H1 (cell line): ENCODE data around the gene KLF9. TPM values are rescaled to one million over a fixed set of nuclear protein-coding genes. Genes with fewer than 3 reads are reported as not detected.

ENCODE experiments used
- CTCF ChIA-PET: fragments of 300-600 bp; sonication (Branson Sonifier 250); formaldehyde crosslinking; loops from one replicate; lab custom pipeline; 2021; ENCODE audit not compliant: partially characterized antibody; lab: Charles Lee
- POLR2A ChIA-PET: fragments of 300-600 bp; sonication (Branson Sonifier 250); formaldehyde crosslinking; loops from one replicate; lab custom pipeline; 2021; ENCODE audit warnings: inconsistent platforms; ENCODE audit not compliant: partially characterized antibody; lab: Charles Lee
- DNase-seq, 2 experiments: peaks; one replicate each; pipeline versions ENCODE4 v3.0.0 to v3.0.0-alpha.2; 2010 to 2022; ENCODE audit warnings: low spot score in 2 of 2, low read depth in 1 of 2, mixed read lengths in 1 of 2
- FAIRE-seq: peaks from 2 replicates; lab custom pipeline; 2011; peaks lifted over from hg19 to GRCh38; lab: Jason Lieb, UNC
- H2AFZ ChIP-seq: 2 replicates; pipeline ENCODE4 v1.8.1; 2012; ENCODE audit warnings: low read length, inconsistent platforms
- H2AK5ac ChIP-seq: 2 replicates; pipeline ENCODE4 v1.6.1; 2013; ENCODE audit warnings: low read depth, low read length
- H2BK120ac ChIP-seq: replicated peaks from 2 replicates; pipeline ENCODE3; 2013; ENCODE audit warnings: low read depth, low read length, inconsistent platforms
- H2BK12ac ChIP-seq: 2 replicates; pipeline ENCODE4 v1.6.1; 2013; ENCODE audit warnings: low read depth, low read length
- H2BK15ac ChIP-seq: 2 replicates; pipeline ENCODE4 v1.6.1; 2013; ENCODE audit warnings: low read length
- H2BK20ac ChIP-seq: 2 replicates; pipeline ENCODE4 v1.6.1; 2013; ENCODE audit warnings: low read length
- H2BK5ac ChIP-seq: 2 replicates; pipeline ENCODE4 v1.6.1; 2013; ENCODE audit warnings: low read depth, low read length
- H3K14ac ChIP-seq: 2 replicates; pipeline ENCODE4 v1.6.1; 2013; ENCODE audit warnings: inconsistent platforms; ENCODE audit not compliant: insufficient read length
- H3K18ac ChIP-seq: 2 replicates; pipeline ENCODE4 v1.6.1; 2013; ENCODE audit warnings: low read length; ENCODE audit errors: extremely low read depth
- H3K23ac ChIP-seq: 2 replicates; pipeline ENCODE4 v1.6.1; 2013; ENCODE audit warnings: inconsistent platforms; ENCODE audit not compliant: insufficient read length
- H3K23me2 ChIP-seq: 2 replicates; pipeline ENCODE4 v1.6.1; 2013; ENCODE audit warnings: low read depth, low read length
- H3K27ac ChIP-seq: 2 replicates; pipeline ENCODE4 v1.6.1; 2011; ENCODE audit warnings: low read depth, low read length, inconsistent platforms
- H3K27me3 ChIP-seq, 4 experiments: replicated peaks in 1 of 4; 1 replicate in 1 of 4; 2 replicates in 3 of 4; pipeline versions ENCODE4 v1.6.1 to v1.8.1; 2011 to 2013; ENCODE audit warnings: low read length in 3 of 4, mild to moderate bottlenecking in 3 of 4, inconsistent platforms in 2 of 4, mixed read lengths in 2 of 4, moderate library complexity in 1 of 4; ENCODE audit not compliant: control insufficient read depth in 3 of 4, insufficient read depth in 3 of 4; ENCODE audit errors: extremely low read depth in 1 of 4
- H3K36me3 ChIP-seq, 4 experiments: 2 replicates each; pipeline versions ENCODE4 v1.6.1 to v1.8.1; 2011 to 2013; ENCODE audit warnings: mild to moderate bottlenecking in 4 of 4, low read length in 3 of 4, moderate library complexity in 2 of 4, control low read depth in 1 of 4, inconsistent platforms in 1 of 4; ENCODE audit not compliant: insufficient read depth in 4 of 4, control insufficient read depth in 2 of 4
- H3K4ac ChIP-seq: replicated peaks from 2 replicates; pipeline ENCODE3; 2013; ENCODE audit warnings: low read length, low read depth, mixed read lengths, inconsistent platforms; ENCODE audit not compliant: insufficient read length
- H3K4me1 ChIP-seq, 4 experiments: replicated peaks in 1 of 4; 1 replicate in 1 of 4; 2 replicates in 3 of 4; pipeline versions ENCODE4 v1.6.1 to v1.8.1; 2011 to 2013; ENCODE audit warnings: low read length in 3 of 4, inconsistent platforms in 2 of 4, mixed read lengths in 1 of 4; ENCODE audit not compliant: insufficient read depth in 4 of 4, control insufficient read depth in 3 of 4
- H3K4me2 ChIP-seq, 2 experiments: 2 replicates each; pipeline versions ENCODE4 v1.6.1 to v1.8.1; 2011 to 2013; ENCODE audit warnings: low read depth in 2 of 2, low read length in 2 of 2, control low read depth in 1 of 2, inconsistent platforms in 1 of 2, mild to moderate bottlenecking in 1 of 2; ENCODE audit not compliant: insufficient read depth in 1 of 2
- H3K4me3 ChIP-seq, 4 experiments: fragments of 200-600, 300-600 bp in 1 of 4; sonication (generic), shearing (Covaris generic), sonication (Bioruptor Twin) in 1 of 4; 2 replicates each; pipeline versions ENCODE4 v1.5.1 to v1.8.1; 2011 to 2016; ENCODE audit warnings: low read length in 4 of 4, low read depth in 3 of 4, control low read depth in 2 of 4, inconsistent platforms in 2 of 4, mild to moderate bottlenecking in 2 of 4, mixed read lengths in 1 of 4, moderate library complexity in 1 of 4; ENCODE audit not compliant: insufficient read depth in 2 of 4; ENCODE audit errors: extremely low read depth in 1 of 4
- H3K56ac ChIP-seq: replicated peaks from 2 replicates; pipeline ENCODE3; 2013; ENCODE audit warnings: low read depth, mild to moderate bottlenecking, mixed read lengths, low read length, inconsistent platforms; ENCODE audit not compliant: insufficient read length
- H3K79me1 ChIP-seq: 2 replicates; pipeline ENCODE4 v1.6.1; 2013; ENCODE audit warnings: low read depth, low read length, control low read depth
- H3K79me2 ChIP-seq, 2 experiments: 2 replicates each; pipeline versions ENCODE4 v1.6.1 to v1.8.1; 2012 to 2013; ENCODE audit warnings: low read length in 2 of 2, mild to moderate bottlenecking in 2 of 2, inconsistent platforms in 1 of 2; ENCODE audit not compliant: insufficient read depth in 2 of 2, control insufficient read depth in 1 of 2
- H3K9ac ChIP-seq, 4 experiments: replicated peaks in 1 of 4; 1 replicate in 1 of 4; 2 replicates in 3 of 4; pipeline versions ENCODE4 v1.6.1 to v1.8.1; 2011 to 2013; ENCODE audit warnings: low read depth in 3 of 4, low read length in 3 of 4, control low read depth in 2 of 4, mild to moderate bottlenecking in 2 of 4, moderate library complexity in 2 of 4, inconsistent platforms in 1 of 4; ENCODE audit errors: extremely low read depth in 1 of 4
- H3K9me3 ChIP-seq, 2 experiments: 2 replicates each; pipeline versions ENCODE4 v1.6.1 to v1.8.1; 2012 to 2013; ENCODE audit warnings: mild to moderate bottlenecking in 2 of 2, moderate library complexity in 2 of 2, control low read depth in 1 of 2, inconsistent platforms in 1 of 2, low read depth in 1 of 2, low read length in 1 of 2, mixed read lengths in 1 of 2; ENCODE audit not compliant: insufficient read depth in 2 of 2
- H4K20me1 ChIP-seq, 2 experiments: replicated peaks in 1 of 2; 2 replicates each; pipeline versions ENCODE3 to v1.8.1; 2011 to 2013; ENCODE audit warnings: inconsistent platforms in 2 of 2, low read length in 2 of 2, mild to moderate bottlenecking in 1 of 2; ENCODE audit not compliant: insufficient read depth in 2 of 2, control insufficient read depth in 1 of 2
- H4K5ac ChIP-seq: 2 replicates; pipeline ENCODE4 v1.6.1; 2013; ENCODE audit warnings: low read length, low read depth, mixed read lengths, inconsistent platforms; ENCODE audit not compliant: insufficient read length
- H4K8ac ChIP-seq: 2 replicates; pipeline ENCODE4 v1.8.0; 2013; ENCODE audit warnings: mild to moderate bottlenecking, moderate library complexity, low read length, inconsistent platforms; ENCODE audit not compliant: insufficient read depth; ENCODE audit errors: extremely low read depth
- H4K91ac ChIP-seq: replicated peaks from 2 replicates; pipeline ENCODE3; 2013; ENCODE audit warnings: low read length, mixed read lengths, inconsistent platforms; ENCODE audit not compliant: insufficient read length
- FOSL1 ChIP-seq: IDR thresholded peaks from 2 replicates; pipeline ENCODE4 v1.6.1; 2011; ENCODE audit warnings: mild to moderate bottlenecking, low read depth, low read length, moderate library complexity; ENCODE audit not compliant: insufficient read depth
- HDAC2 ChIP-seq, 2 experiments: fragments of 300-600 bp in 1 of 2; sonication (generic) in 1 of 2; IDR thresholded peaks; 2 replicates each; pipeline ENCODE4 v1.6.1; 2011 to 2012; ENCODE audit warnings: low read depth in 2 of 2, low read length in 2 of 2, mild to moderate bottlenecking in 2 of 2, moderate library complexity in 2 of 2, borderline replicate concordance in 1 of 2, inconsistent platforms in 1 of 2
- HDAC6 ChIP-seq: IDR thresholded peaks from one replicate; pipeline ENCODE4 v1.7.1; 2012; ENCODE audit warnings: low read depth, mild to moderate bottlenecking, inconsistent platforms, low read length, moderate library complexity
- POLR2AphosphoS5 ChIP-seq: IDR thresholded peaks from 2 replicates; pipeline ENCODE4 v1.6.1; 2011; ENCODE audit warnings: low read depth, low read length
- RNF2 ChIP-seq: fragments of 200-900, 300-1000 bp; sonication (generic); IDR thresholded peaks from 2 replicates; pipeline ENCODE4 v1.7.1; 2016; ENCODE audit warnings: borderline replicate concordance, low read depth, mild to moderate bottlenecking, antibody characterized with exemption, low read length; ENCODE audit not compliant: poor library complexity, severe bottlenecking; ENCODE audit errors: missing control alignments
- SP2 ChIP-seq: IDR thresholded peaks from 2 replicates; pipeline ENCODE4 v1.6.1; 2012; ENCODE audit warnings: mild to moderate bottlenecking, low read length, inconsistent platforms
- WGBS, 2 experiments: shearing (Covaris generic) in 1 of 2; methylation state at CpG; one replicate each; pipeline versions ENCODE4 v1.1.6 to v1.1.7; 2013 to 2015; ENCODE audit warnings: low lambda C conversion rate in 2 of 2, mixed read lengths in 2 of 2, inconsistent platforms in 1 of 2, low coverage in 1 of 2, missing lambda C conversion rate in 1 of 2; ENCODE audit not compliant: insufficient replicate concordance in 2 of 2, insufficient coverage in 1 of 2, insufficient read length in 1 of 2; ENCODE audit errors: extremely low coverage in 1 of 2, missing lambda C conversion rate in 1 of 2; 5-methylcytosine and 5-hydroxymethylcytosine counted together
- polyA plus RNA-seq, 7 experiments: library from polyadenylated mRNA; depleted of rRNA in 3 of 7; stranded (reverse) in 5 of 7; unstranded in 2 of 7; fragments of >200 nt in 5 of 7; fragments of 200-250 nt in 2 of 7; gene quantifications; 1 replicate in 5 of 7; 2 replicates in 1 of 7; 4 replicates in 1 of 7; pipeline versions ENCODE4 v1.2.1 to v1.2.3, GENCODE V29; 2011 to 2013; ENCODE audit warnings: missing spikeins in 2 of 7, mixed read lengths in 2 of 7
- total RNA-seq: library from RNA; stranded (reverse); fragmentation: NEBNext Ultra II Directional; extraction: Animal tissue kit (Norgen Biotek cat#: 25700); gene quantifications from 2 replicates; pipeline ENCODE4 v1.2.1, GENCODE V29; 2021

The KLF9 gene
- total and polyA plus RNA-seq, 2 of the 8 experiments (the other 6 are each of a cell fraction or from before 2014, with no cell fraction given), result 0.47 to 0.82 TPM

GRCh38 chr9:70352356-70352755, 62.1 kb downstream of the KLF9 start:
- H2BK20ac ChIP-seq, result no peak overlapping the region
- no peaks in the 10 kb centered on the region for H3K79me1 ChIP-seq
- H2BK5ac ChIP-seq, result no peak overlapping the region
- DNase-seq, result no peak
- TF ChIP-seq RNF2 (no peak), HDAC2 (IDR thresholded peaks at IDR 0.05; ENCODE audit: borderline replicate concordance in 1 of 2, low read depth in 2 of 2, low read length in 2 of 2) (no peak), SP2 (no peak), FOSL1 (no peak), HDAC6 (no peak), POLR2AphosphoS5 (no peak)
- no peak overlapping the region for H2BK120ac ChIP-seq
- no peak overlapping the region for H3K4me3 ChIP-seq
- no peaks in the 10 kb centered on the region for H4K20me1 ChIP-seq
- no peaks in the 10 kb centered on the region for H3K23me2 ChIP-seq
- no peak overlapping the region for H2AFZ ChIP-seq
- H4K5ac ChIP-seq, result no peak overlapping the region
- H3K27ac ChIP-seq, result no peak overlapping the region
- H3K14ac ChIP-seq, result no peak overlapping the region
- H3K4ac ChIP-seq, result no peak overlapping the region
- no peak overlapping the region for H2AK5ac ChIP-seq
- no peak overlapping the region for H4K8ac ChIP-seq
- WGBS, 2 experiments, result 83% methylated on average over 1 of the region's 1 CpG; no CpG with 5 or more reads in 1 of the 2 experiments
- H2BK15ac ChIP-seq, result no peak overlapping the region
- CTCF ChIA-PET, result interaction anchor here (0.8 to 1.3 kb wide), 5 partner anchors 41 to 250 kb away, joined by 3 to 5 read pairs (median 5); no protein-coding TSS in a partner anchor
- H3K36me3 ChIP-seq, result peaks cover 3 to 29% (median 7%) of the 10 kb centered on the region in 4 experiments; a peak in 4 of 8 replicates
- H3K9ac ChIP-seq, result no peak overlapping the region
- H3K4me2 ChIP-seq, result no peak overlapping the region
- no peaks in the 10 kb centered on the region for H3K9me3 ChIP-seq
- POLR2A ChIA-PET, result interaction anchor here (1.3 kb wide), 1 partner anchor 24 kb away, joined by 3 read pairs; no protein-coding TSS in a partner anchor
- H4K91ac ChIP-seq, result no peak overlapping the region
- H3K79me2 ChIP-seq, result no peaks in the 10 kb centered on the region
- no peak overlapping the region for H3K56ac ChIP-seq
- H3K18ac ChIP-seq, result no peak overlapping the region
- no peak overlapping the region for H3K23ac ChIP-seq
- H3K27me3 ChIP-seq, result no peaks in the 10 kb centered on the region
- H3K4me1 ChIP-seq, result no peaks in the 10 kb centered on the region
- no peak for FAIRE-seq
- no peak overlapping the region for H2BK12ac ChIP-seq
